ENCODE data around the gene CASKIN1.

GRCh38 chr16:2233046-2233775, 36.8 kb upstream of the CASKIN1 start:
- TF ChIP-seq CTCF (conservative IDR thresholded peaks at IDR 0.05; ENCODE audit: low read length) (no peak), EZH2phosphoT487 (IDR thresholded peaks at IDR 0.05; ENCODE audit: borderline replicate concordance) (no peak)
